ENCODE results near the gene RASSF3.
"Not testable (repeated sequence)": the region's sequence is repeated elsewhere in the genome, so short reads cannot be mapped to it uniquely, and the experiment has no call there.

RASSF3 gene

GRCh38 chr12:64595863-64596793, 14.2 kb upstream of the RASSF3 start:
- no peak for DNase-seq (ENCODE audit: low read depth, low spot score)
- H3K27ac ChIP-seq = no peak overlapping the region

DNA sequence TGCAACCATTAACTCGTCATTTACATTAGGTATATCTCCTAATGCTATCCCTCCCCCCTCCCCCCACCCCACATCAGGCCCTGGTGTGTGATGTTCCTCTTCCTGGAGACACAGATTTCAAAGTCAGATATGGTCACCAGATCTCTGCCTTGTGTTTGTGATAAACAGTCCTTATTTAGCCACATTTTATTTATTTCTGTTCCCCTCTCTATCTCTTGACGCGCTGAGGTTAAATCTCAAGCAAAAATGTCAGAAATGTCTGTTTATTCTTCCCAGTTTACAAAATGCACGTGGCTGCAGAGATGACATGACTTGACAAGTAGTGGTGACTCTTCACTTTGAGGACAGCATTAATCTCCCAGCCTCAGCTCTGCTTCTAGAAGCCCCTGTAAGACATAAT, 11.5 kb upstream of the RASSF3 start:
- DNase-seq (ENCODE audit: low read depth, low spot score) = no peak
- no peak overlapping the region for H3K27ac ChIP-seq

GRCh38 chr12:64600164-64600561, 10.1 kb upstream of the RASSF3 start:
- no peak for DNase-seq (ENCODE audit: low read depth, low spot score)
- no peak overlapping the region for H3K27ac ChIP-seq

DNA sequence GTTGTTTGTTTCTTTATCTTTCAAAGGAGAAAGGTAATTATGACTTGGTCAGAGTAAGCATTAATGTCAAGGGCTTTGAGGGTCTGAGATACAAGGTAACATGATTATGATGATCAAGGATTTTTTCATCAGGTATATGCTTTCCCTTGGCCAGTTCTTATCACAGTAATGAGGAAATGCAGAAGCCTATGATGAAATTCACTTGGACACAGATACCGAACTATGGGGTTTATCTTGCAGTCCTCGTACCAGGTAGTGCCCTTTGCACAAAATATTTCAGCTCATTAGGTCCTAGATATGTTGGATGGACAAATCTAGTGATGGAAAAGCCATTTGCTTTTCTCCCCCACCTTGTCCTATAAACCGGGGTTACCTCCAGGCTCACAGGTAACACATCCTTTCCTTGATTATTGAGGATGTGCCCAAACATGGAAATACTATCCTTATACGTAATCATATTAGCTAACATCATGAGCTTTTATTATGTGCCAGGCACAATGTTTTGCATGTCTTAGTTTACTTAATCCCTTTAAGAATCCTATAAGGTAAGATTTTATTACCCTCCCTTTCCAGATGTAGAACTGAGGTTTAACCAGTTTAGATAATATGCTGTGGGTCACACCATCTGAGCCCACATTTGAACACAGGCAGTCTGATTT, 7.0 kb upstream of the RASSF3 start:
- no peak overlapping the region for H3K27ac ChIP-seq
- DNase-seq (ENCODE audit: low read depth, low spot score) = no peak

DNA sequence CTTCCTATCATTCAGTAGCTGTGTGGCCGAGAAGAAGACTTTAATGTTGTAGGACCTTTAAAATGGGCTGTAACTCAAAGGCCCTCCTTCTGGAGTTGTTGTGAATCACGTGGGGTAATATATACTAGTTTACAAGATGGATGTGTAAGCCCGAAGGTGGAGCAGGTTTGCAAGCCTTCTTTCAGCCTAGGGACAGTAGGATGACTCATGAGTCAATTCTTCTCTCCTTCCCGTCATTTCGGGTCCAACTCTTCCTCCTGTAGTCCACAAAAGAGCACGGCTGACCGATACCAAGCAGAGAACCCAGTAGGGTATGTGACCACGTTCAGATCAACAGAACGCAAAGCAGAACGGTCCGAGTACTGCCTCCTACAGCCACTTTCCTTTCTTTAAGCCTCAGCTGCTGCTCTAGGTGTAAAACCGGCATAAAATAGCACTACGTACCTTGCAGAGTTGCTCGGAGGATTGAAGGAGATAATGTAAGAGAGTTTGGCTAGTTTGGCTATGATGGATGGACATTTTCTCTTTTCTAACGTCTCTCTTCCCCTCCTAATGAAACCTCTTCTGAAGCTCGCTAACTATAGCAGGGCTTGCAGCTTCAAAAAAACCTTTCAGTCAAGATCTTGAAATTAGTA, 1.3 kb upstream of the RASSF3 start:
- DNase-seq (ENCODE audit: low read depth, low spot score) = peak; percentile 63
- peak overlapping the region; percentile 85 for H3K27ac ChIP-seq

DNA sequence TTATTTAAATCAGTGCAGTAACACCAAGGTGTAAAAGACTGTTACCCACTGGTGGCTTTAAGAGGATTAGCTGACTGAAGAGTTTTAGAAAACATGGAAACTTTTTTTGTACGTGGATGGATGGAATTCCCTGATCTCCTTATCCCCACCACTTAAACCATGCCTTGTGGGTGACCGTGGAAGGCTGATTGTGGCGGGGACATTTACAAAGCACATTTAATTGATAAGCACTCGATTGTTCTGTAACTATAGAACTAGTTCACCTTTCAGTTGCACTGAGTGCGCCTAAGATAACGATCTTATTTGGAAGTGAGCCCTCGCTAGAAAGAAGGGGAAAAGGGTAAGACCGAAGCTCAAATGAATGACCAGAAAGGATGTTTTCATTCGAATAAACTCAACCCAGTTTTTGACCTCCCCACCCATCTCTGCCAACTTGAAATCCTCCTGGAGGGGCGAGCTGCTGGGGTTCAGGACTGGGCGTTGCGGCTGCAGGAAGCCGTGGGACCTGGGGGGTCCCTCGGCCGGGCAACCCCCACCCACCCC, 688 bp upstream of the RASSF3 start:
- DNase-seq (ENCODE audit: low read depth, low spot score) = no peak
- H3K27ac ChIP-seq = peak overlapping the region; percentile 85

GRCh38 chr12:64610660-64611340, 505 bp downstream of the RASSF3 start:
- no peak for DNase-seq (ENCODE audit: low read depth, low spot score)

DNA sequence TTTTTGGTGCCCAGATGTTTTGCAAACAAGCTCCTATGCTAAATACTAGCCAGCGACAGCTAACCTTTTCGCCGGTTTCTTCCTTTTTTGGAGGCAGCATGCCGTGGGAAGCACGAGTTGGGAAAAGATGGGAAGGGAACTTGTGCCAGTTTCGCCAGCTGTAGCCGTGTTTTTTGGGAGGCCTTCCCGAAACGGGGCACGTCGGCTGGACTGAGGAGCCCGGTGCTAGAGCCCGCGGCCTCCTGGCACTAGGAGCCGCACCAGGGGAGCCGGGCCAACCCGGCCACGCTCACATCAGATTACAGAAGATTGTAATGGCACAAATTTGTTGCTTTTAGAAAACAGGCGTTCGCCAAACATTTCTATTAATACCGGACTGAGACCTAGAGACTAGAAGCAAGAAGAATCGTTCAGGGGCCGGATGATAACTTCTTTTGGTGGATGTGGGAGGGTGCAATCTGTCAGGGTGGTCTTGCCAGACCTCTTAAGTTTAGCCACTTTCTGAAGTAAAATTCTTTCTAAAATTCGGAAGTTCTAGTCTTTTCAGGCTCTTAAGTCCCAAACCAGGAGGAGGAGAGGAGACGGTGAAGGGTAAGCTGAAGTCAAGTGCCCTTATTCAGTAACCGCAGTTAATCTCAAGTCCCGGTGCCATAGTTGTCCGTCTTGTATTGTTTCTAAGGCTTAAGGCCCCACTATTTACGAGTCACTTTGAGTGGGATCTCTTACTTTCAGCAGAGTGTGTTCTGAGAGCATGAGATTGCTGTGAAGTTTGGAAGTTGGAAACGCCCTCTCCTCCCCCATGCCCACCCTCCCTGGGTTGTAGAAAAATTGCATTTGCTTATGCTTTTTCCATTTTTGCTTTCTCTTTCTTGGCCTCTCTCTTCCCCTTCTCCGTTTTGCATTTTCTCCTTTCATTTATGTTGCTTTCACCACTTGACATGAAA, 1.3 kb downstream of the RASSF3 start:
- DNase-seq (ENCODE audit: low read depth, low spot score) = no peak
- H3K27ac ChIP-seq = peak overlapping the region; percentile 85

More at GRCh38 chr12:64610660-64611340, 505 bp downstream of the RASSF3 start:
- H3K27ac ChIP-seq = peak overlapping the region; percentile 85

DNA sequence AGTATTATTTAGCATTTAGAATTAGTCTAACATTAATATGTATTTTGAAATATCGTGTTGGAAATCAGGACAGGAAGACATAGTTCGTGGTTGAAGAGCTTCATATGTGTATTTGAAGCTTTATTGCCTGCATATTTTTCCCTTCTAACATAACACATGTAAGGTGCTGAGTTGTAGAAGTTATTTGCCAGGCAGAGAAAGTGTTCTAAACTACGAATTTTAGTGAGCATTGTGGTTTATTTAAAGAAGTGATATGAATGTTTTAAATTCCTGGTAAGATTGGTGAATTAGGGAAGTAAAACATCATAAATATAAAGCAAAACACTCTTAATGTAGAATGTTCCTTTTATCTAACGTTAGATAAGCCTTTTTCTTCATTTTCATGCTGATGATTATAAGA, 2.5 kb downstream of the RASSF3 start:
- H3K27ac ChIP-seq = no peak overlapping the region
- DNase-seq (ENCODE audit: low read depth, low spot score) = no peak

GRCh38 chr12:64613775-64614398, 3.6 kb downstream of the RASSF3 start:
- DNase-seq (ENCODE audit: low read depth, low spot score); H3K27ac ChIP-seq: not testable (repeated sequence)

GRCh38 chr12:64616201-64616600, 5.9 kb downstream of the RASSF3 start:
- H3K27ac ChIP-seq = no peak overlapping the region

GRCh38 chr12:64618953-64619590, 8.8 kb downstream of the RASSF3 start:
- H3K27ac ChIP-seq = no peak overlapping the region
- DNase-seq (ENCODE audit: low read depth, low spot score) = no peak

More at GRCh38 chr12:64616201-64616600, 5.9 kb downstream of the RASSF3 start:
- DNase-seq (ENCODE audit: low read depth, low spot score) = no peak

DNA sequence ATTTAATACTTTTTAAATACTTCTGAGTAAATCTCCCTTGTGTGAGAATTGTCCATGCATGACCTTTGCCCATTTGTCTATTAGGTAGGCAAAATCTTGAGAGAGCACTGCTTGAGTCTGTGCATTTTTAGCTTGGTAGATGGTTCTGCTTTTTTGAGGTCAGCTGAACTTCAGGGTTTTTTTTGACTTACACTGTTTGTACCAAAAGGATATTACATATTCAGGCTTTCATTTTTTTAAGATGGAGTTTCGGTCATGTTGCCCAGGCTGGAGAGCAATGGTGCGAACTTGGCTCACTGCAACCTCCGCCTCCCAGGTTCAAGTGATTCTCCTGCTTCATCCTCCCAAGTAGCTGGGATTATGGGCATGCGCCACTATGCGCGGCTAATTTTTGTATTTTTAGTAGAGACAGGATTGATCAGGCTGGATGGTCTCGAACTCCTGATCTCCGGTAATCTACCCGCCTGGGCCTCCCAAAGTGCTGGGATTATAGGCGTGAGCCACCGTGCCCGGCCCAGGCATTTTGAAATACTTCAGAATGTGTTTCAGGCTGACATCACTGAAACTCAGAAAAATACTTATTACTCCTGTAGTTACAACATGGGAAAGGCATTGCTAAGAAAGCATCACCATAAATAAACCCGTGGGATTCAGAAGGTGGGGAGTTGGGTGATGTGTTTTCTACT, 11.1 kb downstream of the RASSF3 start:
- no peak overlapping the region for H3K27ac ChIP-seq
- no peak for DNase-seq (ENCODE audit: low read depth, low spot score)

DNA sequence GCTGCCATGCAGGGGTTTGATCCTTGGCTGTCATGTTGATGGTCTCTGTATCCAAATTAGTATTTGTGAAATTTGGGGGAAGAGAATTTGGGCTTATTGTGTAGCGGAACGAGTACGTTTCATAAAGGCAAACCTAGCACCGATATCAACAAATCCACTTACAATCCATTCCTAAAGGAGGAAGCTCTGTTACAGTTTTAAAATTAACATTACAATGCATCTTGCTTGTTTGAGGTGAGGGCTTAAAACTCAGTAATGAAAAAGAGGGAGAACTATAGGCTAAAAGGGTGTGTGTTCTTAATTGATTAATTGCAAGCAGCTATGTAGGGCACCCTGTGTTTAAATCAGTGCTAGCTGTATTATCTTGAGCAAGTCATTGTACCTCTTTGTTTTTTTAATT, 13.7 kb downstream of the RASSF3 start:
- no peak for DNase-seq (ENCODE audit: low read depth, low spot score)
- H3K27ac ChIP-seq = peak overlapping the region; percentile 90

GRCh38 chr12:64625243-64626077, 15.2 kb downstream of the RASSF3 start:
- DNase-seq (ENCODE audit: low read depth, low spot score) = peak; percentile 86
- peak overlapping the region; percentile 90 for H3K27ac ChIP-seq

GRCh38 chr12:64626588-64626987, 16.3 kb downstream of the RASSF3 start:
- H3K27ac ChIP-seq = peak overlapping the region; percentile 90
- not testable (repeated sequence) for DNase-seq (ENCODE audit: low read depth, low spot score)

- no peak overlapping the region for H3K27ac ChIP-seq
These were observed 17.5 kb downstream of the RASSF3 start for GRCh38 chr12:64627771-64628170.

More at GRCh38 chr12:64627771-64628170, 17.5 kb downstream of the RASSF3 start:
- DNase-seq (ENCODE audit: low read depth, low spot score) = no peak
